GM12878 (cell line): ENCODE measurements around the gene HOOK1. TPM values are rescaled to one million over a fixed set of nuclear protein-coding genes. Genes with fewer than 3 reads are reported as not detected.

Experiments used
- ATAC-seq: fragments of 200-7000 bp; cut with Tn5 transposase; 3 replicates; pipeline ENCODE4 v1.9.1; 2020; ENCODE audit warnings: mild to moderate bottlenecking, moderate library complexity
- BruUV-seq: library from RNA; stranded (reverse); fragments of 400-500 nt; replicated peaks from 2 replicates; lab custom pipeline; 2021; lab: Mats Ljungman, UMichigan
- CTCF ChIA-PET: fragments of 300-600 bp; sonication (Branson Sonifier 250); formaldehyde crosslinking; extraction: SDS; loops from one replicate; lab custom pipeline; 2021; ENCODE audit warnings: inconsistent platforms; lab: Yijun Ruan, JAX
- POLR2A ChIA-PET: fragments of 350-600 bp; formaldehyde crosslinking; extraction: SDS; loops from one replicate; lab custom pipeline; 2021; ENCODE audit warnings: inconsistent platforms; lab: Charles Lee
- RAD21 ChIA-PET: fragments of 300-600 bp; sonication (Branson Sonifier 250); formaldehyde crosslinking; loops from one replicate; lab custom pipeline; 2023; ENCODE audit warnings: antibody characterized with exemption; ENCODE audit not compliant: unreplicated experiment; lab: Charles Lee
- SMC1A ChIA-PET: fragments of 300-600 bp; sonication (Branson Sonifier 250); formaldehyde crosslinking; loops from one replicate; lab custom pipeline; 2023; ENCODE audit not compliant: unreplicated experiment, uncharacterized antibody; lab: Charles Lee
- DNase-seq: peaks from one replicate; pipeline ENCODE4 v3.0.0-alpha.2; 2011; ENCODE audit warnings: low read depth, low spot score
- FAIRE-seq: peaks from 3 replicates; lab custom pipeline; 2011; peaks lifted over from hg19 to GRCh38; lab: Jason Lieb, UNC
- H2AFZ ChIP-seq: 2 replicates; pipeline ENCODE4 v1.6.0; 2011; ENCODE audit warnings: low read depth, low read length, control low read depth; ENCODE audit not compliant: control insufficient read depth
- H3K27ac ChIP-seq: 2 replicates; pipeline ENCODE4 v1.5.1; 2011; ENCODE audit warnings: control low read depth; ENCODE audit not compliant: control insufficient read depth, insufficient read depth
- H3K27me3 ChIP-seq, 2 experiments: replicated peaks in 1 of 2; 2 replicates each; pipeline versions ENCODE4 v1.6.0 to v1.6.1; 2011; ENCODE audit warnings: low read length in 1 of 2; ENCODE audit not compliant: control insufficient read depth in 2 of 2, insufficient read depth in 2 of 2
- H3K36me3 ChIP-seq, 2 experiments: 2 replicates each; pipeline ENCODE4 v1.5.1; 2011; ENCODE audit warnings: low read length in 1 of 2; ENCODE audit not compliant: control insufficient read depth in 2 of 2, insufficient read depth in 2 of 2
- H3K4me1 ChIP-seq: 2 replicates; pipeline ENCODE4 v1.6.1; 2011; ENCODE audit warnings: mild to moderate bottlenecking, low read length, moderate library complexity, mixed read lengths; ENCODE audit not compliant: control insufficient read depth, insufficient read depth
- H3K4me2 ChIP-seq: 2 replicates; pipeline ENCODE4 v1.6.0; 2011; ENCODE audit warnings: control low read depth; ENCODE audit not compliant: control insufficient read depth, insufficient read depth
- H3K4me3 ChIP-seq: fragments of 200-600 bp; sonication (generic); 2 replicates; pipeline ENCODE4 v1.5.1; 2016
- H3K79me2 ChIP-seq: 2 replicates; pipeline ENCODE4 v1.6.0; 2011; ENCODE audit warnings: low read length; ENCODE audit not compliant: control insufficient read depth, insufficient read depth
- H3K9ac ChIP-seq: 2 replicates; pipeline ENCODE4 v1.8.0; 2011; ENCODE audit warnings: low read length, control low read depth, mixed read lengths; ENCODE audit not compliant: control insufficient read depth, insufficient read depth
- H3K9me3 ChIP-seq: replicated peaks from 3 replicates; pipeline ENCODE4 v1.5.1; 2011; ENCODE audit warnings: mild to moderate bottlenecking, low read length; ENCODE audit not compliant: control insufficient read depth, insufficient read depth
- H4K20me1 ChIP-seq: 2 replicates; pipeline ENCODE4 v1.6.0; 2011; ENCODE audit not compliant: control insufficient read depth, insufficient read depth
- BMI1 ChIP-seq: fragments of 450-650 bp; IDR thresholded peaks from 2 replicates; pipeline ENCODE4 v1.6.1; 2016; ENCODE audit warnings: mild to moderate bottlenecking, moderate library complexity, borderline replicate concordance
- CBX5 ChIP-seq: sonication (generic); IDR thresholded peaks from 2 replicates; pipeline ENCODE4 v1.6.1; 2016; ENCODE audit warnings: low read depth, moderate library complexity, mild to moderate bottlenecking, inconsistent platforms
- EED ChIP-seq: sonication (generic); IDR thresholded peaks from 2 replicates; pipeline ENCODE4 v1.6.1; 2016; ENCODE audit warnings: antibody characterized with exemption, low read depth
- HDGF ChIP-seq: fragments of 450-650 bp; IDR thresholded peaks from 2 replicates; pipeline ENCODE4 v1.6.1; 2016; ENCODE audit warnings: antibody characterized with exemption
- IRF4 ChIP-seq: IDR thresholded peaks from 2 replicates; pipeline ENCODE4 v1.6.1; 2011; ENCODE audit warnings: low read depth, low read length
- NBN ChIP-seq: fragments of 450-650 bp; IDR thresholded peaks from 2 replicates; pipeline ENCODE4 v1.6.1; 2016
- NFYB ChIP-seq: IDR thresholded peaks from 2 replicates; pipeline ENCODE4 v1.6.1; 2011; ENCODE audit warnings: low read depth, mild to moderate bottlenecking, low read length, improper control_type of control experiment, moderate library complexity; ENCODE audit not compliant: insufficient read depth
- PAX8 ChIP-seq: fragments of 450-650 bp; IDR thresholded peaks from 2 replicates; pipeline ENCODE4 v1.6.1; 2017; ENCODE audit warnings: mild to moderate bottlenecking, moderate library complexity
- RFX5 ChIP-seq: IDR thresholded peaks from 2 replicates; pipeline ENCODE4 v1.6.1; 2011; ENCODE audit warnings: low read depth, low read length, improper control_type of control experiment
- SMC3 ChIP-seq: IDR thresholded peaks from 2 replicates; pipeline ENCODE4 v1.6.1; 2011; ENCODE audit warnings: low read length, improper control_type of control experiment, borderline replicate concordance
- SRF ChIP-seq, 2 experiments: IDR thresholded peaks; 2 replicates each; pipeline ENCODE4 v1.6.1; 2011; ENCODE audit warnings: low read depth in 2 of 2, low read length in 2 of 2, mild to moderate bottlenecking in 1 of 2, moderate library complexity in 1 of 2
- STAT3 ChIP-seq: IDR thresholded peaks from 2 replicates; pipeline ENCODE4 v1.6.1; 2011; ENCODE audit warnings: low read depth, low read length, improper control_type of control experiment
- WGBS: methylation state at CpG from one replicate; pipeline ENCODE4 v1.1.6; 2016; ENCODE audit warnings: low lambda C conversion rate; ENCODE audit not compliant: insufficient replicate concordance, insufficient coverage; ENCODE audit errors: missing lambda C conversion rate; 5-methylcytosine and 5-hydroxymethylcytosine counted together
- in situ Hi-C: fragments of 300-500 bp; cut with MboI; formaldehyde crosslinking; loops from 9 replicates; pipeline ENCODE4 v1.14.3; 2018; ENCODE audit warnings: mixed read lengths
- intact Hi-C: fragments of 100-400 bp; cut with micrococcal nuclease; formaldehyde crosslinking; loops from one replicate; pipeline ENCODE4 v1.14.2; 2022; ENCODE audit not compliant: unreplicated experiment
- polyA plus RNA-seq, 11 experiments: library from polyadenylated mRNA; depleted of rRNA in 4 of 11; unstranded in 6 of 11; stranded (reverse) in 5 of 11; fragments of >200 nt; fragmentation: Nextera tagmentation in 4 of 11; fragmentation: Illumina TruSeq in 1 of 11; extraction: Ambion mirVana in 4 of 11; extraction: Trizol in 1 of 11; gene quantifications; 1 replicate in 1 of 11; 2 replicates in 10 of 11; pipeline versions ENCODE4 v1.2.1 to v1.2.3, GENCODE V29; 2011 to 2016; ENCODE audit warnings: inconsistent platforms in 2 of 11, missing spikeins in 2 of 11, low read depth in 1 of 11
- total RNA-seq, 4 experiments: library from RNA; depleted of rRNA in 3 of 4; stranded (reverse); fragments of >200 nt in 3 of 4; fragmentation: Illumina TruSeq in 1 of 4; extraction: Trizol in 1 of 4; gene quantifications; 2 replicates each; pipeline versions ENCODE4 v1.2.1 to v1.2.3, GENCODE V29; 2013 to 2021
- TF ChIP-seq, protein P1 (sequence below): IDR thresholded peaks from 2 replicates; pipeline ENCODE4 v1.6.1; 2012; ENCODE audit warnings: low read depth, low read length, improper control_type of control experiment
- TF ChIP-seq, protein P2 (sequence below): fragments of 450-650 bp; formaldehyde crosslinking; IDR thresholded peaks from 2 replicates; pipeline ENCODE4 v1.4.0; 2022; ENCODE audit warnings: mild to moderate bottlenecking, moderate library complexity
- TF ChIP-seq, protein P3 (sequence below): fragments of 450-650 bp; IDR thresholded peaks from 2 replicates; pipeline ENCODE4 v1.6.1; 2017; ENCODE audit warnings: borderline replicate concordance
- TF ChIP-seq, protein P4 (sequence below): fragments of 450-650 bp; formaldehyde crosslinking; IDR thresholded peaks from 2 replicates; pipeline ENCODE4 v1.5.0; 2022; ENCODE audit warnings: mild to moderate bottlenecking, missing genetic modification characterization

HOOK1 gene
- total and polyA plus RNA-seq, 10 of the 15 experiments (the other 5 are each of a cell fraction or from before 2014, with no cell fraction given), result 1.4 to 15.4 (median 3.7) TPM

DNA sequence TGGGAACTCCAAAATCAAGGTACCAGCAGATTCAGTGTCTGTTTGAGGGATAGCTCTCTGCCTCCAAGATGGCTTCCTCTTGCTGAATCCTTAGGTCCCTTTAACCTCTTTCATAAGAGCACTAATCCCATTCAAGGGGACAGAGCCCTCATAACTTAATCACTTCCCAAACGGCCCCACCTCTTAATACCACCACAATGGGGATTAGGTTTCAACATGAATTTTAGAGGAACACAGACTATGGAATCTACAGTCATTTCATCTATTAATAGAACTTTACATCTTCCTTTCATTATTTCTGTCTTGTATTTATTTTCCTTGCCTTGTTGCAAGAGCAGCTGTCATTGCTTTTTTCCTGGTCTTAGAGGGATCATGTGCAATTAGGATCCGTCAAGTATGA lies 30.3 kb downstream of the HOOK1 start:
- WGBS, result 66% methylated on average over 2 of the region's 2 CpGs
- H3K9me3 ChIP-seq, result no peaks in the 10 kb centered on the region
- no peak for DNase-seq
- SMC1A ChIA-PET, result interaction anchor here (0.7 to 1.6 kb wide), 4 partner anchors 12 to 105 kb away, joined by 3 to 4 read pairs (median 3); no protein-coding TSS in a partner anchor
- CTCF ChIA-PET, result interaction anchor here (1.0 kb wide), 1 partner anchor 21 kb away, joined by 3 read pairs; no protein-coding TSS in a partner anchor
- H3K4me3 ChIP-seq, result no peak overlapping the region
- intact Hi-C loops, result no loop called here
- H3K9ac ChIP-seq, result no peak overlapping the region
- no peaks in the 10 kb centered on the region for H4K20me1 ChIP-seq
- no peak overlapping the region for H3K27ac ChIP-seq
- TF ChIP-seq, protein P1, sequence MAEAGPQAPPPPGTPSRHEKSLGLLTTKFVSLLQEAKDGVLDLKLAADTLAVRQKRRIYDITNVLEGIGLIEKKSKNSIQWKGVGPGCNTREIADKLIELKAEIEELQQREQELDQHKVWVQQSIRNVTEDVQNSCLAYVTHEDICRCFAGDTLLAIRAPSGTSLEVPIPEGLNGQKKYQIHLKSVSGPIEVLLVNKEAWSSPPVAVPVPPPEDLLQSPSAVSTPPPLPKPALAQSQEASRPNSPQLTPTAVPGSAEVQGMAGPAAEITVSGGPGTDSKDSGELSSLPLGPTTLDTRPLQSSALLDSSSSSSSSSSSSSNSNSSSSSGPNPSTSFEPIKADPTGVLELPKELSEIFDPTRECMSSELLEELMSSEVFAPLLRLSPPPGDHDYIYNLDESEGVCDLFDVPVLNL, result no peak
- TF ChIP-seq, protein P2, sequence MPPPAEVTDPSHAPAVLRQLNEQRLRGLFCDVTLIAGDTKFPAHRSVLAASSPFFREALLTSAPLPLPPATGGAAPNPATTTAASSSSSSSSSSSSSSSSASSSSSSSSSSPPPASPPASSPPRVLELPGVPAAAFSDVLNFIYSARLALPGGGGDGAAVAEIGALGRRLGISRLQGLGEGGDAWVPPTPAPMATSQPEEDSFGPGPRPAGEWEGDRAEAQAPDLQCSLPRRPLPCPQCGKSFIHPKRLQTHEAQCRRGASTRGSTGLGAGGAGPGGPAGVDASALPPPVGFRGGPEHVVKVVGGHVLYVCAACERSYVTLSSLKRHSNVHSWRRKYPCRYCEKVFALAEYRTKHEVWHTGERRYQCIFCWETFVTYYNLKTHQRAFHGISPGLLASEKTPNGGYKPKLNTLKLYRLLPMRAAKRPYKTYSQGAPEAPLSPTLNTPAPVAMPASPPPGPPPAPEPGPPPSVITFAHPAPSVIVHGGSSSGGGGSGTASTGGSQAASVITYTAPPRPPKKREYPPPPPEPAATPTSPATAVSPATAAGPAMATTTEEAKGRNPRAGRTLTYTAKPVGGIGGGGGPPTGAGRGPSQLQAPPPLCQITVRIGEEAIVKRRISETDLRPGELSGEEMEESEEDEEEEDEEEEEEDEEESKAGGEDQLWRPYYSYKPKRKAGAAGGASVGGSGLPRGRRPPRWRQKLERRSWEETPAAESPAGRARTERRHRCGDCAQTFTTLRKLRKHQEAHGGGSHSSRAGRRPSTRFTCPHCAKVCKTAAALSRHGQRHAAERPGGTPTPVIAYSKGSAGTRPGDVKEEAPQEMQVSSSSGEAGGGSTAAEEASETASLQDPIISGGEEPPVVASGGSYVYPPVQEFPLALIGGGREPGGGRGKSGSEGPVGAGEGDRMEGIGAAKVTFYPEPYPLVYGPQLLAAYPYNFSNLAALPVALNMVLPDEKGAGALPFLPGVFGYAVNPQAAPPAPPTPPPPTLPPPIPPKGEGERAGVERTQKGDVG, result no peak
- TF ChIP-seq, protein P3, sequence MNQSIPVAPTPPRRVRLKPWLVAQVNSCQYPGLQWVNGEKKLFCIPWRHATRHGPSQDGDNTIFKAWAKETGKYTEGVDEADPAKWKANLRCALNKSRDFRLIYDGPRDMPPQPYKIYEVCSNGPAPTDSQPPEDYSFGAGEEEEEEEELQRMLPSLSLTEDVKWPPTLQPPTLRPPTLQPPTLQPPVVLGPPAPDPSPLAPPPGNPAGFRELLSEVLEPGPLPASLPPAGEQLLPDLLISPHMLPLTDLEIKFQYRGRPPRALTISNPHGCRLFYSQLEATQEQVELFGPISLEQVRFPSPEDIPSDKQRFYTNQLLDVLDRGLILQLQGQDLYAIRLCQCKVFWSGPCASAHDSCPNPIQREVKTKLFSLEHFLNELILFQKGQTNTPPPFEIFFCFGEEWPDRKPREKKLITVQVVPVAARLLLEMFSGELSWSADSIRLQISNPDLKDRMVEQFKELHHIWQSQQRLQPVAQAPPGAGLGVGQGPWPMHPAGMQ, result no peak
- TF ChIP-seq BMI1 (no peak), SMC3 (no peak), PAX8 (no peak), SRF (IDR thresholded peaks at IDR 0.05; ENCODE audit: low read depth in 2 of 2, low read length in 2 of 2) (no peak), NFYB (no peak), NBN (no peak), HDGF (no peak), EED (no peak), IRF4 (no peak), CBX5 (no peak), RFX5 (no peak), STAT3 (no peak)
- TF ChIP-seq, protein P4, sequence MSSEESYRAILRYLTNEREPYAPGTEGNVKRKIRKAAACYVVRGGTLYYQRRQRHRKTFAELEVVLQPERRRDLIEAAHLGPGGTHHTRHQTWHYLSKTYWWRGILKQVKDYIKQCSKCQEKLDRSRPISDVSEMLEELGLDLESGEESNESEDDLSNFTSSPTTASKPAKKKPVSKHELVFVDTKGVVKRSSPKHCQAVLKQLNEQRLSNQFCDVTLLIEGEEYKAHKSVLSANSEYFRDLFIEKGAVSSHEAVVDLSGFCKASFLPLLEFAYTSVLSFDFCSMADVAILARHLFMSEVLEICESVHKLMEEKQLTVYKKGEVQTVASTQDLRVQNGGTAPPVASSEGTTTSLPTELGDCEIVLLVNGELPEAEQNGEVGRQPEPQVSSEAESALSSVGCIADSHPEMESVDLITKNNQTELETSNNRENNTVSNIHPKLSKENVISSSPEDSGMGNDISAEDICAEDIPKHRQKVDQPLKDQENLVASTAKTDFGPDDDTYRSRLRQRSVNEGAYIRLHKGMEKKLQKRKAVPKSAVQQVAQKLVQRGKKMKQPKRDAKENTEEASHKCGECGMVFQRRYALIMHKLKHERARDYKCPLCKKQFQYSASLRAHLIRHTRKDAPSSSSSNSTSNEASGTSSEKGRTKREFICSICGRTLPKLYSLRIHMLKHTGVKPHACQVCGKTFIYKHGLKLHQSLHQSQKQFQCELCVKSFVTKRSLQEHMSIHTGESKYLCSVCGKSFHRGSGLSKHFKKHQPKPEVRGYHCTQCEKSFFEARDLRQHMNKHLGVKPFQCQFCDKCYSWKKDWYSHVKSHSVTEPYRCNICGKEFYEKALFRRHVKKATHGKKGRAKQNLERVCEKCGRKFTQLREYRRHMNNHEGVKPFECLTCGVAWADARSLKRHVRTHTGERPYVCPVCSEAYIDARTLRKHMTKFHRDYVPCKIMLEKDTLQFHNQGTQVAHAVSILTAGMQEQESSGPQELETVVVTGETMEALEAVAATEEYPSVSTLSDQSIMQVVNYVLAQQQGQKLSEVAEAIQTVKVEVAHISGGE (CRISPR knock-in tag), result no peak
- BruUV-seq, result no TSS peak
- no peaks in the 10 kb centered on the region for H3K79me2 ChIP-seq
- RAD21 ChIA-PET, result no interaction called here
- ATAC-seq, result no peak
- POLR2A ChIA-PET, result no interaction called here
- in situ Hi-C loops, result no loop called here
- FAIRE-seq, result no peak
- H3K4me1 ChIP-seq, result no peaks in the 10 kb centered on the region
- H2AFZ ChIP-seq, result no peak overlapping the region
- peaks cover 0 to 1% of the 10 kb centered on the region in 2 experiments; a peak in 3 of 4 replicates for H3K36me3 ChIP-seq
- H3K4me2 ChIP-seq, result no peak overlapping the region
- H3K27me3 ChIP-seq, result no peaks in the 10 kb centered on the region
